ENCODE data around the gene LIPI.

The LIPI gene

GRCh38 chr21:14210738-14211137, at the start of gene LIPI:
Gene LIPI, minus strand, starts transcription at chr21:14210955. Its CDS starts 110 bp downstream, at chr21:14210845.
- ChIA-PET POLR2A (no interaction called here), CTCF (interaction anchor here (0.8 kb wide), 1 partner anchor 1272 kb away, joined by 3 read pairs; no protein-coding TSS in a partner anchor)
- H3K9me3 ChIP-seq (ENCODE audit: control insufficient read depth, insufficient read depth, low read depth, low read length), result no peaks in the 10 kb centered on the region
- H3K27ac ChIP-seq (ENCODE audit: extremely low read depth, low read depth, low read length), result no peak within 1 kb of the TSS
- TF ChIP-seq ZNF184 (tag by site-specific recombination; IDR thresholded peaks at IDR 0.05) (no peak), ZNF433 (tag by site-specific recombination; IDR thresholded peaks at IDR 0.05; ENCODE audit: low read depth) (no peak), MYNN (tag by site-specific recombination; IDR thresholded peaks at IDR 0.05; ENCODE audit: borderline replicate concordance) (no peak), ZNF335 (tag by site-specific recombination; conservative IDR thresholded peaks at IDR 0.05) (no peak), ZNF223 (tag by site-specific recombination; IDR thresholded peaks at IDR 0.05) (no peak), GLI2 (tag by site-specific recombination; IDR thresholded peaks at IDR 0.05; ENCODE audit: borderline replicate concordance, low read depth) (no peak), YY2 (tag by site-specific recombination; IDR thresholded peaks at IDR 0.05) (no peak)
- no peak within 1 kb of the TSS for H3K4me3 ChIP-seq (ENCODE audit: low read depth, low read length)
- no peaks in the 10 kb centered on the region for H3K36me3 ChIP-seq (ENCODE audit: control insufficient read depth in 2 of 2, insufficient read depth in 1 of 2, low read length in 2 of 2)
- H3K4me1 ChIP-seq (ENCODE audit: control insufficient read depth, insufficient read depth, low read length), result peaks cover 6% of the 10 kb centered on the region; the same call in 1 of the 2 replicates

GRCh38 chr21:14260174-14260764, 49.5 kb upstream of the LIPI start:
- Histone ChIP-seq H3K4me1 (ENCODE audit: control insufficient read depth, insufficient read depth, low read length) (peaks cover 7% of the 10 kb centered on the region), H3K9me3 (ENCODE audit: control insufficient read depth, insufficient read depth, low read depth, low read length) (no peaks in the 10 kb centered on the region), H3K4me3 (ENCODE audit: low read depth, low read length) (no peak overlapping the region), H3K27ac (ENCODE audit: extremely low read depth, low read depth, low read length) (no peak overlapping the region), H3K36me3 (ENCODE audit: control insufficient read depth in 2 of 2, insufficient read depth in 1 of 2, low read length in 2 of 2) (no peaks in the 10 kb centered on the region)
- ChIA-PET CTCF (interaction anchor here (0.6 to 2.7 kb wide), 32 partner anchors 7 to 1272 kb away, joined by 3 to 14 read pairs (median 4); no protein-coding TSS in a partner anchor), POLR2A (no interaction called here)
- TF ChIP-seq ZNF529 (tag by site-specific recombination; IDR thresholded peaks at IDR 0.05; ENCODE audit: insufficient replicate concordance) (no peak), ZNF792 (tag by site-specific recombination; IDR thresholded peaks at IDR 0.05) (no peak), ZFP41 (tag by site-specific recombination; IDR thresholded peaks at IDR 0.05; ENCODE audit: borderline replicate concordance) (no peak), KLF17 (tag by site-specific recombination; IDR thresholded peaks at IDR 0.05) (no peak), BCL11B (tag by site-specific recombination; IDR thresholded peaks at IDR 0.05; ENCODE audit: low read depth) (no peak), TCF7L2 (IDR thresholded peaks at IDR 0.05; ENCODE audit: borderline replicate concordance, low read depth, low read length) (no peak), ZNF830 (tag by site-specific recombination; IDR thresholded peaks at IDR 0.05; ENCODE audit: low read depth) (no peak), BCL6B (tag by site-specific recombination; IDR thresholded peaks at IDR 0.05) (no peak), WT1 (tag by site-specific recombination; IDR thresholded peaks at IDR 0.05) (no peak), ZBTB48 (tag by site-specific recombination; IDR thresholded peaks at IDR 0.05) (no peak), ZIC2 (tag by site-specific recombination; IDR thresholded peaks at IDR 0.05) (no peak), ZBTB6 (tag by site-specific recombination; IDR thresholded peaks at IDR 0.05) (no peak), PRDM10 (tag by site-specific recombination; IDR thresholded peaks at IDR 0.05) (no peak), ZNF561 (tag by site-specific recombination; IDR thresholded peaks at IDR 0.05; ENCODE audit: borderline replicate concordance) (no peak), SP3 (tag by site-specific recombination; IDR thresholded peaks at IDR 0.05) (no peak)
